ENCODE results near the gene CD300LG.
"Not testable (repeated sequence)": the region's sequence is repeated elsewhere in the genome, so short reads cannot be mapped to it uniquely, and the experiment has no call there.

GRCh38 chr17:43869031-43869430 lies 22.1 kb downstream of the CD300LG start:
- TF ChIP-seq, protein P1, sequence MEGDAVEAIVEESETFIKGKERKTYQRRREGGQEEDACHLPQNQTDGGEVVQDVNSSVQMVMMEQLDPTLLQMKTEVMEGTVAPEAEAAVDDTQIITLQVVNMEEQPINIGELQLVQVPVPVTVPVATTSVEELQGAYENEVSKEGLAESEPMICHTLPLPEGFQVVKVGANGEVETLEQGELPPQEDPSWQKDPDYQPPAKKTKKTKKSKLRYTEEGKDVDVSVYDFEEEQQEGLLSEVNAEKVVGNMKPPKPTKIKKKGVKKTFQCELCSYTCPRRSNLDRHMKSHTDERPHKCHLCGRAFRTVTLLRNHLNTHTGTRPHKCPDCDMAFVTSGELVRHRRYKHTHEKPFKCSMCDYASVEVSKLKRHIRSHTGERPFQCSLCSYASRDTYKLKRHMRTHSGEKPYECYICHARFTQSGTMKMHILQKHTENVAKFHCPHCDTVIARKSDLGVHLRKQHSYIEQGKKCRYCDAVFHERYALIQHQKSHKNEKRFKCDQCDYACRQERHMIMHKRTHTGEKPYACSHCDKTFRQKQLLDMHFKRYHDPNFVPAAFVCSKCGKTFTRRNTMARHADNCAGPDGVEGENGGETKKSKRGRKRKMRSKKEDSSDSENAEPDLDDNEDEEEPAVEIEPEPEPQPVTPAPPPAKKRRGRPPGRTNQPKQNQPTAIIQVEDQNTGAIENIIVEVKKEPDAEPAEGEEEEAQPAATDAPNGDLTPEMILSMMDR (IDR thresholded peaks at IDR 0.05) = not testable (repeated sequence)
- not testable (repeated sequence) for TF ChIP-seq EP300, POLR2A (IDR thresholded peaks at IDR 0.05)
